Tibial nerve (tissue), 3 donors: Measurements from ENCODE around the gene ATP5F1A.

Experiments
- CTCF ChIP-seq, 5 experiments: fragments of 200-600 bp in 3 of 5; fragments of 450-650 bp in 2 of 5; sonication (generic) in 3 of 5; IDR thresholded peaks; one replicate each; pipeline ENCODE4 v1.5.1; 2016 to 2019; ENCODE audit warnings: antibody characterized with exemption in 5 of 5, mild to moderate bottlenecking in 3 of 5, moderate library complexity in 2 of 5
- POLR2A ChIP-seq, 2 donors: fragments of 450-650 bp; IDR thresholded peaks; one replicate each; pipeline ENCODE4 v1.6.1; 2017; ENCODE audit warnings: antibody characterized with exemption in 2 of 2, mild to moderate bottlenecking in 2 of 2, moderate library complexity in 2 of 2

GRCh38 chr18:46062781-46063180, 35.3 kb downstream of the ATP5F1A start:
- no peak for TF ChIP-seq CTCF (IDR thresholded peaks at IDR 0.05)
- TF ChIP-seq POLR2A (IDR thresholded peaks at IDR 0.05) = no peak
